ENCODE results near the gene ZRANB3. TPM values are rescaled to one million over a fixed set of nuclear protein-coding genes. Genes with fewer than 3 reads are reported as not detected.

Gene ZRANB3
- total RNA-seq, 1 experiment from 2014 or later, result 7.9 TPM

GRCh38 chr2:135175177-135175576 is 355.8 kb downstream of the ZRANB3 start:
- no peak for DNase-seq (ENCODE audit: low read depth)

- DNase-seq (ENCODE audit: low read depth), result no peak
Observed at GRCh38 chr2:135174810-135175093, 356.3 kb downstream of the ZRANB3 start.

GRCh38 chr2:135174049-135174809 is 356.8 kb downstream of the ZRANB3 start:
- no peak for DNase-seq (ENCODE audit: low read depth)

- no peak for DNase-seq (ENCODE audit: low read depth)
Observed at GRCh38 chr2:135169900-135170753, 360.9 kb downstream of the ZRANB3 start.

- DNase-seq (ENCODE audit: low read depth), result no peak
Observed at GRCh38 chr2:135168204-135168856, 362.7 kb downstream of the ZRANB3 start.

- no peak for DNase-seq (ENCODE audit: low read depth)
Observed at GRCh38 chr2:135167273-135167672, 363.7 kb downstream of the ZRANB3 start.

- peak; percentile 90 for DNase-seq (ENCODE audit: low read depth)
Observed at GRCh38 chr2:135164431-135164830, 366.6 kb downstream of the ZRANB3 start.

GRCh38 chr2:135163901-135164300 is 367.1 kb downstream of the ZRANB3 start:
- DNase-seq (ENCODE audit: low read depth), result no peak

GRCh38 chr2:135163306-135163705 is 367.7 kb downstream of the ZRANB3 start:
- DNase-seq (ENCODE audit: low read depth), result no peak

- no peak for DNase-seq (ENCODE audit: low read depth)
Observed at GRCh38 chr2:135162786-135163185, 368.2 kb downstream of the ZRANB3 start.

- no peak for DNase-seq (ENCODE audit: low read depth)
Observed at GRCh38 chr2:135162377-135162776, 368.6 kb downstream of the ZRANB3 start.

GRCh38 chr2:135159191-135159590 is 371.8 kb downstream of the ZRANB3 start:
- DNase-seq (ENCODE audit: low read depth), result no peak

GRCh38 chr2:135157856-135158255 is 373.2 kb downstream of the ZRANB3 start:
- no peak for DNase-seq (ENCODE audit: low read depth)

- DNase-seq (ENCODE audit: low read depth), result no peak
Observed at GRCh38 chr2:135154962-135155361, 376.1 kb downstream of the ZRANB3 start.

GRCh38 chr2:135152361-135152760 is 378.7 kb downstream of the ZRANB3 start:
- peak; percentile 57 for DNase-seq (ENCODE audit: low read depth)

- DNase-seq (ENCODE audit: low read depth), result no peak
Observed at GRCh38 chr2:135151615-135152014, 379.4 kb downstream of the ZRANB3 start.

- DNase-seq (ENCODE audit: low read depth), result no peak
Observed at GRCh38 chr2:135150725-135151124, 380.3 kb downstream of the ZRANB3 start.

GRCh38 chr2:135149251-135149650 is 381.8 kb downstream of the ZRANB3 start:
- peak; percentile 31 for DNase-seq (ENCODE audit: low read depth)

- no peak for DNase-seq (ENCODE audit: low read depth)
Observed at GRCh38 chr2:135144343-135144742, 386.7 kb downstream of the ZRANB3 start.

- no peak for DNase-seq (ENCODE audit: low read depth)
Observed at GRCh38 chr2:135142323-135142722, 388.7 kb downstream of the ZRANB3 start.

GRCh38 chr2:135140606-135141005 is 390.4 kb downstream of the ZRANB3 start:
- no peak for DNase-seq (ENCODE audit: low read depth)

- DNase-seq (ENCODE audit: low read depth), result no peak
Observed at GRCh38 chr2:135132314-135132713, 398.7 kb downstream of the ZRANB3 start.

- no peak for DNase-seq (ENCODE audit: low read depth)
Observed at GRCh38 chr2:135130751-135131150, 400.3 kb downstream of the ZRANB3 start.

Data from RPMI7951 (cell line).